H1 (cell line): ENCODE results near the gene TUBGCP5. TPM values are rescaled to one million over a fixed set of nuclear protein-coding genes. Genes with fewer than 3 reads are reported as not detected.

Experiments
- CTCF ChIA-PET: fragments of 300-600 bp; sonication (Branson Sonifier 250); formaldehyde crosslinking; loops from one replicate; lab custom pipeline; 2021; ENCODE audit not compliant: partially characterized antibody; lab: Charles Lee
- POLR2A ChIA-PET: fragments of 300-600 bp; sonication (Branson Sonifier 250); formaldehyde crosslinking; loops from one replicate; lab custom pipeline; 2021; ENCODE audit warnings: inconsistent platforms; ENCODE audit not compliant: partially characterized antibody; lab: Charles Lee
- DNase-seq, 2 experiments: peaks; one replicate each; pipeline versions ENCODE4 v3.0.0 to v3.0.0-alpha.2; 2010 to 2022; ENCODE audit warnings: low spot score in 2 of 2, low read depth in 1 of 2, mixed read lengths in 1 of 2
- FAIRE-seq: peaks from 2 replicates; lab custom pipeline; 2011; peaks lifted over from hg19 to GRCh38; lab: Jason Lieb, UNC
- H2AFZ ChIP-seq: 2 replicates; pipeline ENCODE4 v1.8.1; 2012; ENCODE audit warnings: low read length, inconsistent platforms
- H2AK5ac ChIP-seq: 2 replicates; pipeline ENCODE4 v1.6.1; 2013; ENCODE audit warnings: low read depth, low read length
- H2BK120ac ChIP-seq: replicated peaks from 2 replicates; pipeline ENCODE3; 2013; ENCODE audit warnings: low read depth, low read length, inconsistent platforms
- H2BK12ac ChIP-seq: 2 replicates; pipeline ENCODE4 v1.6.1; 2013; ENCODE audit warnings: low read depth, low read length
- H2BK15ac ChIP-seq: 2 replicates; pipeline ENCODE4 v1.6.1; 2013; ENCODE audit warnings: low read length
- H2BK20ac ChIP-seq: 2 replicates; pipeline ENCODE4 v1.6.1; 2013; ENCODE audit warnings: low read length
- H2BK5ac ChIP-seq: 2 replicates; pipeline ENCODE4 v1.6.1; 2013; ENCODE audit warnings: low read depth, low read length
- H3K14ac ChIP-seq: 2 replicates; pipeline ENCODE4 v1.6.1; 2013; ENCODE audit warnings: inconsistent platforms; ENCODE audit not compliant: insufficient read length
- H3K18ac ChIP-seq: 2 replicates; pipeline ENCODE4 v1.6.1; 2013; ENCODE audit warnings: low read length; ENCODE audit errors: extremely low read depth
- H3K23ac ChIP-seq: 2 replicates; pipeline ENCODE4 v1.6.1; 2013; ENCODE audit warnings: inconsistent platforms; ENCODE audit not compliant: insufficient read length
- H3K23me2 ChIP-seq: 2 replicates; pipeline ENCODE4 v1.6.1; 2013; ENCODE audit warnings: low read depth, low read length
- H3K27ac ChIP-seq: 2 replicates; pipeline ENCODE4 v1.6.1; 2011; ENCODE audit warnings: low read depth, low read length, inconsistent platforms
- H3K27me3 ChIP-seq, 4 experiments: replicated peaks in 1 of 4; 1 replicate in 1 of 4; 2 replicates in 3 of 4; pipeline versions ENCODE4 v1.6.1 to v1.8.1; 2011 to 2013; ENCODE audit warnings: low read length in 3 of 4, mild to moderate bottlenecking in 3 of 4, inconsistent platforms in 2 of 4, mixed read lengths in 2 of 4, moderate library complexity in 1 of 4; ENCODE audit not compliant: control insufficient read depth in 3 of 4, insufficient read depth in 3 of 4; ENCODE audit errors: extremely low read depth in 1 of 4
- H3K36me3 ChIP-seq, 4 experiments: 2 replicates each; pipeline versions ENCODE4 v1.6.1 to v1.8.1; 2011 to 2013; ENCODE audit warnings: mild to moderate bottlenecking in 4 of 4, low read length in 3 of 4, moderate library complexity in 2 of 4, control low read depth in 1 of 4, inconsistent platforms in 1 of 4; ENCODE audit not compliant: insufficient read depth in 4 of 4, control insufficient read depth in 2 of 4
- H3K4ac ChIP-seq: replicated peaks from 2 replicates; pipeline ENCODE3; 2013; ENCODE audit warnings: low read length, low read depth, mixed read lengths, inconsistent platforms; ENCODE audit not compliant: insufficient read length
- H3K4me1 ChIP-seq, 4 experiments: replicated peaks in 1 of 4; 1 replicate in 1 of 4; 2 replicates in 3 of 4; pipeline versions ENCODE4 v1.6.1 to v1.8.1; 2011 to 2013; ENCODE audit warnings: low read length in 3 of 4, inconsistent platforms in 2 of 4, mixed read lengths in 1 of 4; ENCODE audit not compliant: insufficient read depth in 4 of 4, control insufficient read depth in 3 of 4
- H3K4me2 ChIP-seq, 2 experiments: 2 replicates each; pipeline versions ENCODE4 v1.6.1 to v1.8.1; 2011 to 2013; ENCODE audit warnings: low read depth in 2 of 2, low read length in 2 of 2, control low read depth in 1 of 2, inconsistent platforms in 1 of 2, mild to moderate bottlenecking in 1 of 2; ENCODE audit not compliant: insufficient read depth in 1 of 2
- H3K4me3 ChIP-seq, 4 experiments: fragments of 200-600, 300-600 bp in 1 of 4; sonication (generic), shearing (Covaris generic), sonication (Bioruptor Twin) in 1 of 4; 2 replicates each; pipeline versions ENCODE4 v1.5.1 to v1.8.1; 2011 to 2016; ENCODE audit warnings: low read length in 4 of 4, low read depth in 3 of 4, control low read depth in 2 of 4, inconsistent platforms in 2 of 4, mild to moderate bottlenecking in 2 of 4, mixed read lengths in 1 of 4, moderate library complexity in 1 of 4; ENCODE audit not compliant: insufficient read depth in 2 of 4; ENCODE audit errors: extremely low read depth in 1 of 4
- H3K56ac ChIP-seq: replicated peaks from 2 replicates; pipeline ENCODE3; 2013; ENCODE audit warnings: low read depth, mild to moderate bottlenecking, mixed read lengths, low read length, inconsistent platforms; ENCODE audit not compliant: insufficient read length
- H3K79me1 ChIP-seq: 2 replicates; pipeline ENCODE4 v1.6.1; 2013; ENCODE audit warnings: low read depth, low read length, control low read depth
- H3K79me2 ChIP-seq, 2 experiments: 2 replicates each; pipeline versions ENCODE4 v1.6.1 to v1.8.1; 2012 to 2013; ENCODE audit warnings: low read length in 2 of 2, mild to moderate bottlenecking in 2 of 2, inconsistent platforms in 1 of 2; ENCODE audit not compliant: insufficient read depth in 2 of 2, control insufficient read depth in 1 of 2
- H3K9ac ChIP-seq, 4 experiments: replicated peaks in 1 of 4; 1 replicate in 1 of 4; 2 replicates in 3 of 4; pipeline versions ENCODE4 v1.6.1 to v1.8.1; 2011 to 2013; ENCODE audit warnings: low read depth in 3 of 4, low read length in 3 of 4, control low read depth in 2 of 4, mild to moderate bottlenecking in 2 of 4, moderate library complexity in 2 of 4, inconsistent platforms in 1 of 4; ENCODE audit errors: extremely low read depth in 1 of 4
- H3K9me3 ChIP-seq, 2 experiments: 2 replicates each; pipeline versions ENCODE4 v1.6.1 to v1.8.1; 2012 to 2013; ENCODE audit warnings: mild to moderate bottlenecking in 2 of 2, moderate library complexity in 2 of 2, control low read depth in 1 of 2, inconsistent platforms in 1 of 2, low read depth in 1 of 2, low read length in 1 of 2, mixed read lengths in 1 of 2; ENCODE audit not compliant: insufficient read depth in 2 of 2
- H4K20me1 ChIP-seq, 2 experiments: replicated peaks in 1 of 2; 2 replicates each; pipeline versions ENCODE3 to v1.8.1; 2011 to 2013; ENCODE audit warnings: inconsistent platforms in 2 of 2, low read length in 2 of 2, mild to moderate bottlenecking in 1 of 2; ENCODE audit not compliant: insufficient read depth in 2 of 2, control insufficient read depth in 1 of 2
- H4K5ac ChIP-seq: 2 replicates; pipeline ENCODE4 v1.6.1; 2013; ENCODE audit warnings: low read length, low read depth, mixed read lengths, inconsistent platforms; ENCODE audit not compliant: insufficient read length
- H4K8ac ChIP-seq: 2 replicates; pipeline ENCODE4 v1.8.0; 2013; ENCODE audit warnings: mild to moderate bottlenecking, moderate library complexity, low read length, inconsistent platforms; ENCODE audit not compliant: insufficient read depth; ENCODE audit errors: extremely low read depth
- H4K91ac ChIP-seq: replicated peaks from 2 replicates; pipeline ENCODE3; 2013; ENCODE audit warnings: low read length, mixed read lengths, inconsistent platforms; ENCODE audit not compliant: insufficient read length
- EZH2 ChIP-seq: fragments of 200-600 bp; sonication (generic); IDR thresholded peaks from 2 replicates; pipeline ENCODE4 v1.7.1; 2012; ENCODE audit warnings: low read depth, mild to moderate bottlenecking, moderate library complexity, low read length, inconsistent platforms; ENCODE audit not compliant: severe bottlenecking
- HDAC6 ChIP-seq: IDR thresholded peaks from one replicate; pipeline ENCODE4 v1.7.1; 2012; ENCODE audit warnings: low read depth, mild to moderate bottlenecking, inconsistent platforms, low read length, moderate library complexity
- SIRT6 ChIP-seq: IDR thresholded peaks from one replicate; pipeline ENCODE4 v1.7.1; 2012; ENCODE audit warnings: low read length, inconsistent platforms
- SP2 ChIP-seq: IDR thresholded peaks from 2 replicates; pipeline ENCODE4 v1.6.1; 2012; ENCODE audit warnings: mild to moderate bottlenecking, low read length, inconsistent platforms
- WGBS, 2 experiments: shearing (Covaris generic) in 1 of 2; methylation state at CpG; one replicate each; pipeline versions ENCODE4 v1.1.6 to v1.1.7; 2013 to 2015; ENCODE audit warnings: low lambda C conversion rate in 2 of 2, mixed read lengths in 2 of 2, inconsistent platforms in 1 of 2, low coverage in 1 of 2, missing lambda C conversion rate in 1 of 2; ENCODE audit not compliant: insufficient replicate concordance in 2 of 2, insufficient coverage in 1 of 2, insufficient read length in 1 of 2; ENCODE audit errors: extremely low coverage in 1 of 2, missing lambda C conversion rate in 1 of 2; 5-methylcytosine and 5-hydroxymethylcytosine counted together
- polyA plus RNA-seq, 7 experiments: library from polyadenylated mRNA; depleted of rRNA in 3 of 7; stranded (reverse) in 5 of 7; unstranded in 2 of 7; fragments of >200 nt in 5 of 7; fragments of 200-250 nt in 2 of 7; gene quantifications; 1 replicate in 5 of 7; 2 replicates in 1 of 7; 4 replicates in 1 of 7; pipeline versions ENCODE4 v1.2.1 to v1.2.3, GENCODE V29; 2011 to 2013; ENCODE audit warnings: missing spikeins in 2 of 7, mixed read lengths in 2 of 7
- total RNA-seq: library from RNA; stranded (reverse); fragmentation: NEBNext Ultra II Directional; extraction: Animal tissue kit (Norgen Biotek cat#: 25700); gene quantifications from 2 replicates; pipeline ENCODE4 v1.2.1, GENCODE V29; 2021

Gene TUBGCP5
- total and polyA plus RNA-seq, 2 of the 8 experiments (the other 6 are each of a cell fraction or from before 2014, with no cell fraction given), result 6.3 to 12.5 TPM

DNA sequence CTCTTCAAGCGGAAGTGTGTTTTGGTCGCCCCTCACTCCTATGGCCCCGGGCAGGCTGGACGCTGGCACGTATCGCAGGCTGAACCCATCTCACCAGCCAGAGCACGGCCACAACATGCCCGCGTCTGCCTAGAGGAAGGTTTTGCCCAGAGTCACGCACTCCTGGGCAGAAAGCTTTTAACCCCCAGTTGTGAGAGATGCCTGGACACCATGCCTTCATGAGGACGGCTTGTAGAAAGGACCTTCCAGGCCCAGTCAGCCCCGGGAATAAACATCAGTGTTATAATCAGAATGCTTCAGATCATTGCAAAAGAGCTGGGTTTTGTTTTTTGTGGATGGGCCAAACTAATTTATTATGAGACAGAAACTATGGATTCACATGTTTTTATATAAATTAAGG is 75.7 kb downstream of the TUBGCP5 start:
- Histone ChIP-seq H3K14ac (no peak overlapping the region), H2AK5ac (no peak overlapping the region), H3K4me2 (no peak overlapping the region), H4K91ac (no peak overlapping the region), H2BK15ac (no peak overlapping the region), H3K9me3 (no peaks in the 10 kb centered on the region), H3K23ac (no peak overlapping the region), H3K9ac (no peak overlapping the region), H3K18ac (no peak overlapping the region), H2AFZ (no peak overlapping the region), H2BK12ac (no peak overlapping the region), H2BK20ac (no peak overlapping the region), H3K27me3 (no peaks in the 10 kb centered on the region; a peak in 1 of 7 replicates), H2BK5ac (no peak overlapping the region), H3K79me1 (peaks cover 33% of the 10 kb centered on the region), H3K36me3 (no peaks in the 10 kb centered on the region), H3K4ac (no peak overlapping the region), H4K5ac (no peak overlapping the region), H4K8ac (no peak overlapping the region), H3K27ac (no peak overlapping the region), H3K79me2 (peaks cover 0 to 44% of the 10 kb centered on the region in 2 experiments; a peak in 3 of 4 replicates), H3K56ac (no peak overlapping the region), H3K4me1 (peaks cover 0 to 5% (median 1%) of the 10 kb centered on the region in 4 experiments; a peak in 4 of 7 replicates), H2BK120ac (no peak overlapping the region), H3K23me2 (no peaks in the 10 kb centered on the region; the same call in 1 of the 2 replicates), H3K4me3 (no peak overlapping the region), H4K20me1 (peaks cover 21 to 25% of the 10 kb centered on the region in 2 experiments)
- WGBS, 2 experiments, result 91% methylated on average over 12 of the region's 12 CpGs; no CpG with 5 or more reads in 1 of the 2 experiments
- no peak for TF ChIP-seq SP2
- no peak for TF ChIP-seq SIRT6
- TF ChIP-seq EZH2, result no peak
- TF ChIP-seq HDAC6, result no peak
- DNase-seq, result no peak
- POLR2A ChIA-PET, result interaction anchor here (0.5 to 1.6 kb wide), 2 partner anchors 16 to 34 kb away, joined by 4 to 5 read pairs; partner anchors contain the start of gene CYFIP1
- no peak for FAIRE-seq
- CTCF ChIA-PET, result interaction anchor here (0.6 to 1.2 kb wide), 4 partner anchors 16 to 86 kb away, joined by 3 read pairs; no protein-coding TSS in a partner anchor
